ENCODE results near the gene UTP25. TPM values are rescaled to one million over a fixed set of nuclear protein-coding genes. Genes with fewer than 3 reads are reported as not detected.
"Not testable (repeated sequence)": the region's sequence is repeated elsewhere in the genome, so short reads cannot be mapped to it uniquely, and the experiment has no call there.

UTP25 gene
- total and polyA plus RNA-seq, 8 donors = 1.1 to 10.6 (median 2.2) TPM

DNA sequence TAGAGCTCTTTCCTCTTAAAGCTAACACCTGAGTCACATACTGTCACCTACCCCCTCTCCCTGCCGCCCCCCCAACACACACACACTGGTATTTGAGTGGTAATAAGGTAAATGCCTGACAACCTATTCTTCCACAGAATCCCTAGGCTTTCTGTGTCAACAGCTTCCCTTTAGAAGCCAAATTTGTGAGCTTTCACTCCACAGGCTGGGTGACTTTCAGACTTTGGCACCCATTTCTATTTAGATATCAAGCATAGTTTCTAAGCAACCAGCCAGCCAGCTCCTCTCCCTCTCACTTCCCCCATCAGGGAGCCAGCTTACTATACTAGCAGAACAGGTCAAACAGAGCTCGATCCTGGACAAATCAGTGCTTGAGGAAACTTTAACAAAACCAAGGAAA, 40.2 kb upstream of the UTP25 start:
- Histone ChIP-seq H3K27me3 (no peaks in the 10 kb centered on the region), H3K4me1 (peaks cover 41 to 75% (median 65%) of the 10 kb centered on the region in 4 donors), H3K27ac (peak overlapping the region; percentile 69 to 93 (median 85)), H3K36me3 (peaks cover 0 to 41% (median 24%) of the 10 kb centered on the region in 4 donors), H3K4me3 (no peak overlapping the region), H3K9me3 (no peaks in the 10 kb centered on the region)
- DNase-seq = peak; percentile 80 to 90
- 19 to 38% (median 26%) methylated on average over 2 of the region's 2 CpGs for WGBS, 5 donors
- TF ChIP-seq, protein P1, sequence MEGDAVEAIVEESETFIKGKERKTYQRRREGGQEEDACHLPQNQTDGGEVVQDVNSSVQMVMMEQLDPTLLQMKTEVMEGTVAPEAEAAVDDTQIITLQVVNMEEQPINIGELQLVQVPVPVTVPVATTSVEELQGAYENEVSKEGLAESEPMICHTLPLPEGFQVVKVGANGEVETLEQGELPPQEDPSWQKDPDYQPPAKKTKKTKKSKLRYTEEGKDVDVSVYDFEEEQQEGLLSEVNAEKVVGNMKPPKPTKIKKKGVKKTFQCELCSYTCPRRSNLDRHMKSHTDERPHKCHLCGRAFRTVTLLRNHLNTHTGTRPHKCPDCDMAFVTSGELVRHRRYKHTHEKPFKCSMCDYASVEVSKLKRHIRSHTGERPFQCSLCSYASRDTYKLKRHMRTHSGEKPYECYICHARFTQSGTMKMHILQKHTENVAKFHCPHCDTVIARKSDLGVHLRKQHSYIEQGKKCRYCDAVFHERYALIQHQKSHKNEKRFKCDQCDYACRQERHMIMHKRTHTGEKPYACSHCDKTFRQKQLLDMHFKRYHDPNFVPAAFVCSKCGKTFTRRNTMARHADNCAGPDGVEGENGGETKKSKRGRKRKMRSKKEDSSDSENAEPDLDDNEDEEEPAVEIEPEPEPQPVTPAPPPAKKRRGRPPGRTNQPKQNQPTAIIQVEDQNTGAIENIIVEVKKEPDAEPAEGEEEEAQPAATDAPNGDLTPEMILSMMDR (IDR thresholded peaks at IDR 0.05) = no peak
- peak in 2 of 3 donors; percentile 13 to 64 for TF ChIP-seq POLR2AphosphoS5 (IDR thresholded peaks at IDR 0.05)
- intact Hi-C loops (cut with DNase I; ENCODE audit: low total_unique reads) = no loop called here

DNA sequence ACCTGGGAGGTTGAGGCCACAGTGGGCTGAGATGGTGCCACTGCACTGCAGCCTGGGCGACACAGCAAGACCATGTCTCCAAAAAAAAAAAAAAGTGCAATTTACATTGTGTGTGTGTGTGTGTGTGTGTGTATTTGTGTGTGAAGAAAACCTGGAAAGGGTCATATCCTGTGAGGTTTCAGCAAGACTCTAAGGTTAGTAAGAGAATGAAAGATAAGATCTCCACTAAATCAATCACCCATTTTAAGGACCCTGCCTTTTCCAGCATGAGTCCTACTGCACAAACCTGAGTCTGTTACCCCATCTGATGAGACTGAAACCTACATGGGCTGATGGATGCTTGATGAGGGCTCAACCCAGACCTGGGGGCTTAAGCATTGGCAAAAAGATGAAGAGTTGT, 38.5 kb upstream of the UTP25 start:
- Histone ChIP-seq H3K27me3 (no peaks in the 10 kb centered on the region), H3K4me1 (peaks cover 32 to 66% (median 54%) of the 10 kb centered on the region in 4 donors), H3K27ac (peak overlapping the region in 3 of 5 donors; percentile 49 to 93 (median 85)), H3K4me3 (no peak overlapping the region), H3K9me3 (no peaks in the 10 kb centered on the region), H3K36me3 (peaks cover 0 to 55% (median 27%) of the 10 kb centered on the region in 4 donors)
- intact Hi-C loops (cut with DNase I; ENCODE audit: low total_unique reads) = no loop called here
- DNase-seq = no peak
- TF ChIP-seq, protein P1 (IDR thresholded peaks at IDR 0.05) = no peak
- no peak for TF ChIP-seq POLR2A (IDR thresholded peaks at IDR 0.05)
- TF ChIP-seq EP300 (IDR thresholded peaks at IDR 0.05) = no peak
- TF ChIP-seq POLR2AphosphoS5 (IDR thresholded peaks at IDR 0.05) = no peak
- 76 to 94% (median 93%) methylated on average over 1 of the region's 1 CpG for WGBS, 5 donors

DNA sequence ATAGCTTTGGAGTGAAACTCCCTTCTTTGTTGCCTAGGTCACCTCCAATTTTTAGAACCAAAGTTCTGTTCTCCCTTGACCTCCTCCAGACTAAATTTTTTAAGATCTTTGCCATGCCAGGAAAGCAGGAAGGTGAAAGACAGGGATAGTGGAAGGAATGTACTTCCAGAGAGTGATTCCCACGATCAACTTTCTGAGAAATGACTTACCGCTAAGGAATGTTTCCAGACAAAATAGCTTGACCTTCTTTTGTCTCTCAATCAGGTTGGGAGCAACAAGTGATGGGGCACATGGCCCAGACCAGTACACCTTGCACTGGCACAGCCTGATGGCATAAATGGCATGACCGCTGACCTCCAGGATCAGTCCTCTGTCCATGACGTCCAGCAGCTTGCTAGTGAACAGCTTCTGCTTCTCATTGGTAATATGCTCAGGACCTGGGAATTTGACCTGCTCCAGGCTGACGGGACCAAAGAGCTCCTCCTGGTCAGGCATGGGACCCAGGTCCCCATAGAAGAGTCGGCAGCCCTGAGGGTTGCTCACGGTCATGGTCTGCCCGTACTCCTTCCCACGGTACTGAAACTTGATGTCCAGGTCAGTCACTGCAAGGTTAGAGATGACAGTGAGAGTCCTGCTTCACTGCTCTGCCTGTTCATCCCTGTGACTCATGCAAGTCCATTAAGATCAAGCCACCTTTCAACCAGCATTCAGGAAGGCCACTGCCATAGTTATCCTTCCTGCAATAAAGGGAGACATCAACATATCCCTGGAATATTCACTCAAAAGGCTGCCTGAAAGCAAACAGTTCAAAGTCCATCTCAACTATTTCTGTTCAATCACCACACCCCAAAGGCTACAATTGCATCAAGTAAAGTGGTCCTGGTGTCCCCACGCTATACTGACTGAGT, 37.2 kb upstream of the UTP25 start:
- intact Hi-C loops (cut with DNase I; ENCODE audit: low total_unique reads) = no loop called here
- no peak overlapping the region for H3K4me3 ChIP-seq
- 84 to 87% (median 85%) methylated on average over 7 to 10 of the region's 10 CpGs for WGBS, 5 donors
- peaks cover 28 to 57% (median 47%) of the 10 kb centered on the region in 4 donors for H3K4me1 ChIP-seq
- no peaks in the 10 kb centered on the region for H3K9me3 ChIP-seq
- peak in 1 of 2 donors; percentile 56 for DNase-seq
- peak overlapping the region; percentile 1 to 64 (median 44) for H3K27ac ChIP-seq
- TF ChIP-seq POLR2A (IDR thresholded peaks at IDR 0.05) = no peak
- TF ChIP-seq POLR2AphosphoS5 (IDR thresholded peaks at IDR 0.05) = no peak
- TF ChIP-seq EP300 (IDR thresholded peaks at IDR 0.05) = no peak
- TF ChIP-seq, protein P1 (IDR thresholded peaks at IDR 0.05) = no peak
- H3K36me3 ChIP-seq = peaks cover 4 to 68% (median 40%) of the 10 kb centered on the region in 4 donors
- no peaks in the 10 kb centered on the region for H3K27me3 ChIP-seq

DNA sequence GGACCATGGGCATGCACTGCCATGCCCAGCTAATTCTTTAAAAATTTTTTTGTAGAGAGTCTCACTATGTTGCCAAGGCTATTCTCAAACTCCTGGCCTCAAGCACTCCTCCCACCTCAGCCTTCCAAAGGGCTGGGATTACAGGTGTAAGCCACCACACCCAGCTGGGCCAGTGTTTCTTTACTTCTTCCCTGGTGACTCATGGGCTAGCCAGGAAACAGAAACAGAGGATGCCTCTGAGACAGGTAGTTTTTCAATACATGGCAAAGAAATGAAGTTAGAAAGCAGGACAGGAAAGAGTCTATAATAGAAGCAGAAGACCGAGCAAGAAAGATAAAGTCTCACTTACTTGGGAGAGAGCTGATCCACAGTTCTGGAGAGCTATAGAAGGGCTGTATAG, 35.9 kb upstream of the UTP25 start:
- TF ChIP-seq, protein P1 (IDR thresholded peaks at IDR 0.05) = no peak
- TF ChIP-seq POLR2A (IDR thresholded peaks at IDR 0.05) (no peak), POLR2AphosphoS5 (IDR thresholded peaks at IDR 0.05) (peak in 1 of 3 donors; percentile 39), EP300 (IDR thresholded peaks at IDR 0.05) (no peak)
- peaks cover 19 to 46% (median 37%) of the 10 kb centered on the region in 4 donors for H3K4me1 ChIP-seq
- H3K9me3 ChIP-seq = no peaks in the 10 kb centered on the region
- 0 to 56% (median 45%) methylated on average over 1 of the region's 1 CpG for WGBS, 5 donors
- intact Hi-C loops (cut with DNase I; ENCODE audit: low total_unique reads) = no loop called here
- no peak overlapping the region for H3K4me3 ChIP-seq
- DNase-seq = peak; percentile 38 to 48
- H3K27ac ChIP-seq = peak overlapping the region; percentile 24 to 65 (median 61)
- peaks cover 4 to 75% (median 42%) of the 10 kb centered on the region in 4 donors for H3K36me3 ChIP-seq
- no peaks in the 10 kb centered on the region for H3K27me3 ChIP-seq

DNA sequence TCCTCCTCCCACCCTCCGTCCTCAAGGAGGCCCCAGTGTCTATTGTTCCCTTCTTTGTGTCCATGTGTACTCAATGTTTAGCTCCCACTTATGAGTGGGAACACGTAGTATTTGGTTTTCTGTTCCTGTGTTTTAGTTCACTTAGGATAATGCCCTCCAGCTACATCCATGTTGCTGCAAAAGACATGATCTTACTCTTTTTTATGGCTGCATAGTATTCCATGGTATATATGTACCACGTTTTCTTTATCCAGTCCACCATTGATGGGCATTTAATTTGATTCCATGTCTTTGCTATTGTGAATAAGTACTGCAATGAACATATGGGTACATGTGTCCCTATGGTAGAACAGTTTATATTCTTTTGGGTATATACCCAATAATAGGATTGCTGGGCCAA, 34.1 kb upstream of the UTP25 start:
- peaks cover 6 to 40% (median 30%) of the 10 kb centered on the region in 4 donors for H3K4me1 ChIP-seq
- H3K9me3 ChIP-seq; intact Hi-C loops (cut with DNase I; ENCODE audit: low total_unique reads); H3K4me3 ChIP-seq; DNase-seq; H3K27me3 ChIP-seq; H3K27ac ChIP-seq: not testable (repeated sequence)
- H3K36me3 ChIP-seq = peaks cover 4 to 72% (median 40%) of the 10 kb centered on the region in 4 donors
- 84 to 94% (median 93%) methylated on average over 3 of the region's 3 CpGs for WGBS, 5 donors

Data from stomach (tissue), 9 donors.